ENCODE data around the gene THAP4. TPM values are rescaled to one million over a fixed set of nuclear protein-coding genes. Genes with fewer than 3 reads are reported as not detected.

Gene THAP4
- polyA plus RNA-seq, 1 donor (not counting 4 experiments of a cell fraction or from before 2014, with no cell fraction given), result 30.3 TPM

- Histone ChIP-seq H3K4me1 (ENCODE audit: control insufficient read depth, extremely low read depth, insufficient read depth, low read length) (no peaks in the 10 kb centered on the region), H3K9me3 (ENCODE audit: control insufficient read depth, low read depth, low read length) (no peaks in the 10 kb centered on the region), H3K36me3 (ENCODE audit: control insufficient read depth in 2 of 2, extremely low read depth in 1 of 2, insufficient read depth in 2 of 2, low read length in 2 of 2) (peaks cover 24 to 26% of the 10 kb centered on the region in 2 experiments), H3K27ac (ENCODE audit: control insufficient read depth, insufficient read depth, low read length) (no peak overlapping the region), H3K27me3 (ENCODE audit: control insufficient read depth, extremely low read depth, insufficient read depth, low read length) (no peaks in the 10 kb centered on the region), H3K4me3 (ENCODE audit: control insufficient read depth in 2 of 3, extremely low read depth in 1 of 3, insufficient read depth in 2 of 3, low read depth in 1 of 3, low read length in 3 of 3) (no peak overlapping the region), H3K9me1 (ENCODE audit: control insufficient read depth, extremely low read depth, insufficient read depth, low read length) (no peaks in the 10 kb centered on the region), H2AFZ (ENCODE audit: control insufficient read depth, low read length) (no peak overlapping the region), H3K4me2 (ENCODE audit: control insufficient read depth, extremely low read depth, insufficient read depth, low read depth, low read length) (no peak overlapping the region), H3K79me2 (ENCODE audit: control insufficient read depth, insufficient read depth, low read length) (peaks cover 1% of the 10 kb centered on the region), H3K9ac (ENCODE audit: control insufficient read depth, extremely low read depth, insufficient read depth, low read length) (no peak overlapping the region), H4K20me1 (ENCODE audit: control insufficient read depth, extremely low read depth, insufficient read depth, low read length) (no peaks in the 10 kb centered on the region)
- DNase-seq (ENCODE audit: low read depth, low spot score) (no peak), FAIRE-seq (no peak)
- dilution Hi-C loops (cut with MboI; ENCODE audit: extremely low pct_ligation_motif_present, low sequenced_read_pairs), result no loop called here
- TF ChIP-seq, protein P1, sequence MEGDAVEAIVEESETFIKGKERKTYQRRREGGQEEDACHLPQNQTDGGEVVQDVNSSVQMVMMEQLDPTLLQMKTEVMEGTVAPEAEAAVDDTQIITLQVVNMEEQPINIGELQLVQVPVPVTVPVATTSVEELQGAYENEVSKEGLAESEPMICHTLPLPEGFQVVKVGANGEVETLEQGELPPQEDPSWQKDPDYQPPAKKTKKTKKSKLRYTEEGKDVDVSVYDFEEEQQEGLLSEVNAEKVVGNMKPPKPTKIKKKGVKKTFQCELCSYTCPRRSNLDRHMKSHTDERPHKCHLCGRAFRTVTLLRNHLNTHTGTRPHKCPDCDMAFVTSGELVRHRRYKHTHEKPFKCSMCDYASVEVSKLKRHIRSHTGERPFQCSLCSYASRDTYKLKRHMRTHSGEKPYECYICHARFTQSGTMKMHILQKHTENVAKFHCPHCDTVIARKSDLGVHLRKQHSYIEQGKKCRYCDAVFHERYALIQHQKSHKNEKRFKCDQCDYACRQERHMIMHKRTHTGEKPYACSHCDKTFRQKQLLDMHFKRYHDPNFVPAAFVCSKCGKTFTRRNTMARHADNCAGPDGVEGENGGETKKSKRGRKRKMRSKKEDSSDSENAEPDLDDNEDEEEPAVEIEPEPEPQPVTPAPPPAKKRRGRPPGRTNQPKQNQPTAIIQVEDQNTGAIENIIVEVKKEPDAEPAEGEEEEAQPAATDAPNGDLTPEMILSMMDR (optimal IDR thresholded peaks at IDR 0.05 in 1 of 3, IDR thresholded peaks at IDR 0.05 in 1 of 3, conservative IDR thresholded peaks at IDR 0.05 in 1 of 3; ENCODE audit: extremely low read depth in 1 of 3, insufficient read depth in 2 of 3, low read length in 3 of 3), result no peak
- no peak for TF ChIP-seq EZH2 (IDR thresholded peaks at IDR 0.05; ENCODE audit: low read length)
These were observed 38.9 kb upstream of the THAP4 start for GRCh38 chr2:241675885-241676284.

- dilution Hi-C loops (cut with MboI; ENCODE audit: extremely low pct_ligation_motif_present, low sequenced_read_pairs), result no loop called here
- Histone ChIP-seq H4K20me1 (ENCODE audit: control insufficient read depth, extremely low read depth, insufficient read depth, low read length) (no peaks in the 10 kb centered on the region), H3K9me3 (ENCODE audit: control insufficient read depth, low read depth, low read length) (no peaks in the 10 kb centered on the region), H3K79me2 (ENCODE audit: control insufficient read depth, insufficient read depth, low read length) (no peaks in the 10 kb centered on the region), H3K27me3 (ENCODE audit: control insufficient read depth, extremely low read depth, insufficient read depth, low read length) (no peaks in the 10 kb centered on the region), H3K9ac (ENCODE audit: control insufficient read depth, extremely low read depth, insufficient read depth, low read length) (no peak overlapping the region), H3K9me1 (ENCODE audit: control insufficient read depth, extremely low read depth, insufficient read depth, low read length) (no peaks in the 10 kb centered on the region), H3K36me3 (ENCODE audit: control insufficient read depth in 2 of 2, extremely low read depth in 1 of 2, insufficient read depth in 2 of 2, low read length in 2 of 2) (peaks cover 24 to 34% of the 10 kb centered on the region in 2 experiments), H3K27ac (ENCODE audit: control insufficient read depth, insufficient read depth, low read length) (no peak overlapping the region), H3K4me2 (ENCODE audit: control insufficient read depth, extremely low read depth, insufficient read depth, low read depth, low read length) (no peak overlapping the region), H3K4me1 (ENCODE audit: control insufficient read depth, extremely low read depth, insufficient read depth, low read length) (no peaks in the 10 kb centered on the region), H2AFZ (ENCODE audit: control insufficient read depth, low read length) (no peak overlapping the region), H3K4me3 (ENCODE audit: control insufficient read depth in 2 of 3, extremely low read depth in 1 of 3, insufficient read depth in 2 of 3, low read depth in 1 of 3, low read length in 3 of 3) (no peak overlapping the region)
- no peak for DNase-seq (ENCODE audit: low read depth, low spot score)
- TF ChIP-seq, protein P1 (optimal IDR thresholded peaks at IDR 0.05 in 1 of 3, IDR thresholded peaks at IDR 0.05 in 1 of 3, conservative IDR thresholded peaks at IDR 0.05 in 1 of 3; ENCODE audit: extremely low read depth in 1 of 3, insufficient read depth in 2 of 3, low read length in 3 of 3), result no peak
- TF ChIP-seq EZH2 (IDR thresholded peaks at IDR 0.05; ENCODE audit: low read length), result no peak
- FAIRE-seq, result no peak
These were observed 37.1 kb upstream of the THAP4 start for GRCh38 chr2:241673797-241674725.

Data from keratinocyte (primary cell).